ENCODE measurements around the gene UQCC5. TPM values are rescaled to one million over a fixed set of nuclear protein-coding genes. Genes with fewer than 3 reads are reported as not detected.

Gene UQCC5
- total RNA-seq, 1 donor from 2014 or later: 58.7 TPM

- DNase-seq (peak; percentile 82), ATAC-seq (peak; percentile 68)
- intact Hi-C loops (cut with micrococcal nuclease): no loop called here
Observed at GRCh38 chr3:52530918-52531826, 5.2 kb upstream of the UQCC5 start.

- no peak for ATAC-seq
- DNase-seq: peak; percentile 33
- intact Hi-C loops (cut with micrococcal nuclease): no loop called here
Observed at GRCh38 chr3:52531860-52532516, 4.4 kb upstream of the UQCC5 start.

GRCh38 chr3:52532517-52532837, 3.9 kb upstream of the UQCC5 start:
- intact Hi-C loops (cut with micrococcal nuclease): no loop called here
- DNase-seq: peak; percentile 47
- ATAC-seq: no peak

GRCh38 chr3:52532838-52533622, 3.4 kb upstream of the UQCC5 start:
- no peak for ATAC-seq
- DNase-seq: peak; percentile 60
- intact Hi-C loops (cut with micrococcal nuclease): no loop called here

GRCh38 chr3:52533623-52534280, 2.7 kb upstream of the UQCC5 start, which contains the start of gene NT5DC2:
Gene NT5DC2 (minus strand): TSS chr3:52533857. CDS start chr3:52533737, 120 bp downstream.
- peak; percentile 90 for DNase-seq
- intact Hi-C loops (cut with micrococcal nuclease): no loop called here
- ATAC-seq: peak; percentile 37

- DNase-seq (peak; percentile 56), ATAC-seq (no peak)
- intact Hi-C loops (cut with micrococcal nuclease): loop anchor here (5.0 kb wide), 1 partner anchor 62 kb away; no protein-coding TSS in a partner anchor
Observed at GRCh38 chr3:52534281-52535183, 1.9 kb upstream of the UQCC5 start.

- DNase-seq (peak; percentile 27), ATAC-seq (no peak)
- intact Hi-C loops (cut with micrococcal nuclease): loop anchor here (5.0 kb wide), 1 partner anchor 63 kb away; no protein-coding TSS in a partner anchor
Observed at GRCh38 chr3:52535411-52536111, 844 bp upstream of the UQCC5 start.

GRCh38 chr3:52536112-52536368, 365 bp upstream of the UQCC5 start:
- ATAC-seq (no peak), DNase-seq (no peak)
- intact Hi-C loops (cut with micrococcal nuclease): loop anchor here (5.0 kb wide), 1 partner anchor 64 kb away; no protein-coding TSS in a partner anchor

- ATAC-seq: peak; percentile 33
- intact Hi-C loops (cut with micrococcal nuclease): loop anchor here (5.0 kb wide), 1 partner anchor 65 kb away; no protein-coding TSS in a partner anchor
Observed at GRCh38 chr3:52537165-52537620, 788 bp downstream of the UQCC5 start.

GRCh38 chr3:52537726-52538421, 1.5 kb downstream of the UQCC5 start:
- DNase-seq: no peak
- ATAC-seq: no peak
- intact Hi-C loops (cut with micrococcal nuclease): loop anchor here (5.0 kb wide), 1 partner anchor 66 kb away; no protein-coding TSS in a partner anchor

More at GRCh38 chr3:52537165-52537620, 788 bp downstream of the UQCC5 start:
- no peak for DNase-seq

- intact Hi-C loops (cut with micrococcal nuclease): loop anchor here (5.0 kb wide), 1 partner anchor 67 kb away; no protein-coding TSS in a partner anchor
- ATAC-seq (no peak), DNase-seq (no peak)
Observed at GRCh38 chr3:52539010-52539653, 2.7 kb downstream of the UQCC5 start.

GRCh38 chr3:52541050-52541449, 4.6 kb downstream of the UQCC5 start:
- ATAC-seq: no peak
- intact Hi-C loops (cut with micrococcal nuclease): no loop called here
- DNase-seq: no peak

GRCh38 chr3:52544937-52545336, 8.5 kb downstream of the UQCC5 start:
- DNase-seq (no peak), ATAC-seq (peak; percentile 59)
- intact Hi-C loops (cut with micrococcal nuclease): no loop called here

- intact Hi-C loops (cut with micrococcal nuclease): no loop called here
- DNase-seq (no peak), ATAC-seq (no peak)
Observed at GRCh38 chr3:52546111-52546901, 9.9 kb downstream of the UQCC5 start.

GRCh38 chr3:52547143-52547542, 10.7 kb downstream of the UQCC5 start:
- ATAC-seq (no peak), DNase-seq (no peak)
- intact Hi-C loops (cut with micrococcal nuclease): no loop called here

- intact Hi-C loops (cut with micrococcal nuclease): no loop called here
- DNase-seq (no peak), ATAC-seq (peak; percentile 27)
Observed at GRCh38 chr3:52551118-52551517, 14.7 kb downstream of the UQCC5 start.
